ENCODE results near the gene SDS. TPM values are rescaled to one million over a fixed set of nuclear protein-coding genes. Genes with fewer than 3 reads are reported as not detected.

Gene SDS
- total RNA-seq, 1 donor from 2014 or later = not detected

DNA sequence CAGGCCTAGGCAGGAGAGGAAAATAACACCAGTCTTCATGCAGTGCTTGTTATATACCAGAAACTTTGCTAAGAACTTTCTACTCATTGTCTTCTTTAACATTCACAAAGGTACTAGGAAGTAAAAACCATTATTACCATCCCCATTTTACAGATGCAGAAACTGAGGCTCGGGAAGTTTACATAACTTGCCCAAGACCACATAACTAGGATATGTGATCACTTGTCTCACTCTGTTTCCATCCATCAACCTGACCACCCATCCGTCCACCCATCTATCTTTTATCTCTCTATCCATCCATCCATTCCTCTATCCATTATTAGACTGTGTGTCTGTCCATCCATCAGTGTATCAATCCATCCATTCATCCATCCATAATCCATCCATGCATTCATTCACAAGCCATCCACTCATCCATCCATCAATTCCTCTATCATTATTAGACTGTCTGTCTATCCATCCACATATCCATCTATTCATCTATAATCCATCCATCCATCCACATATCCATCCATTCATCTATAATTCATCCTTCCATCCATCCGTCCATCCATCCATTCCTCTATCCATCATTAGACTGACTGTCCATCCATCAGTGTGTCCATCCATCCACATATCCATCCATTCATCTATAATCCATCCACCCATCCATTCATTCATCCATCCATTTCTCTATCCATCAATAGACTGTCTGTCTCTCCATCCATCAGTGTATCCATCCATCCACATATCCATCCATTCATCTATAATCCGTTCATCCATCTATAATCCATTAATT lies 35.0 kb upstream of the SDS start:
- Mint-ChIP-seq H3K27me3 (ENCODE audit: low read depth) (no peaks in the 10 kb centered on the region), H3K4me3 (ENCODE audit: low read depth) (no peak overlapping the region), H3K9me3 (no peaks in the 10 kb centered on the region), H3K27ac (no peak overlapping the region), H3K4me1 (ENCODE audit: low read depth) (no peaks in the 10 kb centered on the region), H3K36me3 (ENCODE audit: low read depth) (no peaks in the 10 kb centered on the region)
- intact Hi-C loops (cut with micrococcal nuclease) = no loop called here
- no peak for DNase-seq (ENCODE audit: low spot score)

DNA sequence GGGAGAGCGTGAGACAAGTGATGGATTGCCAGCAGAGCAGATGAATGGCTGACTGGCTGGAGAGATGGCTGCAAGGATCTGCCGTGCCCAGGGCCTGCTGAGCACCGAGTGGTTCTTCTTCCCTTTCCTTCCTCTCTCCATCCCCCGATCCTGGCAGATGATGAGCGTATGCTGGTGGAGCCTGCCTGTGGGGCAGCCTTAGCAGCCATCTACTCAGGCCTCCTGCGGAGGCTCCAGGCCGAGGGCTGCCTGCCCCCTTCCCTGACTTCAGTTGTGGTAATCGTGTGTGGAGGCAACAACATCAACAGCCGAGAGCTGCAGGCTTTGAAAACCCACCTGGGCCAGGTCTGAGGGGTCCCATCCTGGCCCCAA lies 34.0 kb upstream of the SDS start:
- H3K36me3 Mint-ChIP-seq (ENCODE audit: low read depth) = no peaks in the 10 kb centered on the region
- no peak overlapping the region for H3K4me3 Mint-ChIP-seq (ENCODE audit: low read depth)
- no peaks in the 10 kb centered on the region for H3K4me1 Mint-ChIP-seq (ENCODE audit: low read depth)
- no peak for DNase-seq (ENCODE audit: low spot score)
- H3K27me3 Mint-ChIP-seq (ENCODE audit: low read depth) = no peaks in the 10 kb centered on the region
- H3K9me3 Mint-ChIP-seq = no peaks in the 10 kb centered on the region
- intact Hi-C loops (cut with micrococcal nuclease) = no loop called here
- H3K27ac Mint-ChIP-seq = no peak overlapping the region

DNA sequence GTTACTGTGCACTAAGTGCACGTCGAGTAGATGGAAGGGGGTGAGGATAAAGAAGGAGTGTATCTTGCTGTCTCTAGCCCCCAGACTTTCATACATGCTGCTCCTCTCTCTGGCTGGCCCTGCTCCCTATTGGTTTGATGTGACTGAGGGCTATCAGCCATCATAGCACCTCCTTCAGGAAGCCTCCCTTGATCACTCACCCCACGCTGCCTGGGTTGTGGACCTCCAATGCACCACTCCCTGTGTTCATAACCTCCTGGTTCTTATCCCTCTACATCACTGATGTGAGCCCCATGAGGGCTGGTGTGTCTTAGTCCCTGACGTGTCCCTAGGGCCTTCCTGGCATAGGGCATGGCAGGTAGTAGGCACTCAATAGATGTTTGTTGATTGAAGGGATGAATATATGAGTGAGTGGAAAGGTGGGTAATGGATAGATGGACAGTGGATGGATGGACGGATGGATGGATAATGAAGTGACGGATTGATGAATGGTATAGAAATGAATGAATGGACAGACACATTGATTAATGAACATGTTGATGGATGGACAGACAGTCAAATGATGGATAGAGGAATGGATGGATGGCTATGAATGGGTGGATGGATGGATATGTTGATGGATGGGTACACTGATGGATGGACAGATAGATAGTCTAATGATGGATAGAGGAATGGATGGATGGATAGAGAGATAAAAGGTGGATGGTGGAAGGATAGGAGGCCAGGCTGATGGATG lies 33.5 kb upstream of the SDS start:
- intact Hi-C loops (cut with micrococcal nuclease) = no loop called here
- Mint-ChIP-seq H3K9me3 (no peaks in the 10 kb centered on the region), H3K4me1 (ENCODE audit: low read depth) (no peaks in the 10 kb centered on the region), H3K27ac (no peak overlapping the region), H3K27me3 (ENCODE audit: low read depth) (no peaks in the 10 kb centered on the region), H3K4me3 (ENCODE audit: low read depth) (no peak overlapping the region), H3K36me3 (ENCODE audit: low read depth) (no peaks in the 10 kb centered on the region)
- DNase-seq (ENCODE audit: low spot score) = no peak

DNA sequence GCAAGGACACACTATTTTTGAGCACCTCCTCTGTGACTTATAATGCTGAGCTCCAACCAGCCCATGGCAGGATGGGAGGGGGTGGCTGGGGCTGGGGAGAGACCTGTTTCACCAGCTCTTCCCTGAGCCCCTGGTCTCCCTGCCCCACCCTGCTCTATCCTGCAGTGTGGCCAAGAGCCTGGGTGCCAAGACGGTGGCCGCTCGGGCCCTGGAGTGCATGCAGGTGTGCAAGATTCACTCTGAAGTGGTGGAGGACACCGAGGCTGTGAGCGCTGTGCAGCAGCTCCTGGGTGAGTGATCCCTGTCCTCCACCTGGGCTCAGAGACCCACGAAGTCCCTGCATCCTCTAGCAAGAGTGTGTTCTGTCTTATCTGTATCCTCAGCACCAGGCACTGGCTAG lies 32.9 kb upstream of the SDS start:
- Mint-ChIP-seq H3K4me1 (ENCODE audit: low read depth) (no peaks in the 10 kb centered on the region), H3K9me3 (no peaks in the 10 kb centered on the region), H3K36me3 (ENCODE audit: low read depth) (no peaks in the 10 kb centered on the region), H3K4me3 (ENCODE audit: low read depth) (no peak overlapping the region), H3K27ac (no peak overlapping the region), H3K27me3 (ENCODE audit: low read depth) (no peaks in the 10 kb centered on the region)
- no peak for DNase-seq (ENCODE audit: low spot score)
- intact Hi-C loops (cut with micrococcal nuclease) = no loop called here

DNA sequence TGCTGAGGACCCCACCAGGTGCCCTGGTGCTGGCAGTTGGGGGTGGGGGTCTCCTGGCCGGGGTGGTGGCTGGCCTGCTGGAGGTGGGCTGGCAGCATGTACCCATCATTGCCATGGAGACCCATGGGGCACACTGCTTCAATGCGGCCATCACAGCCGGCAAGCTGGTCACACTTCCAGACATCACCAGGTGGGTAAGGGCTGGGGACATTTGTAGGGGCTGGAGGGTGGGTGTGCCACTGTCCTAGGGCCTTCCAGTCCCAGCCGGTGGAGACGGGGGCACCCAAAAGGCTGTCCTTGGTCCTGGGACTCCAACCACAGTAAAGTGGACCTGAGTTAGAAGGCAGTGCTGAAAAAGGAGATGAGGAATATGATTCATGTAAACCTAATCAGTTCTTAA lies 31.7 kb upstream of the SDS start:
- H3K9me3 Mint-ChIP-seq = no peaks in the 10 kb centered on the region
- no peaks in the 10 kb centered on the region for H3K36me3 Mint-ChIP-seq (ENCODE audit: low read depth)
- H3K4me3 Mint-ChIP-seq (ENCODE audit: low read depth) = no peak overlapping the region
- no peaks in the 10 kb centered on the region for H3K4me1 Mint-ChIP-seq (ENCODE audit: low read depth)
- no peaks in the 10 kb centered on the region for H3K27me3 Mint-ChIP-seq (ENCODE audit: low read depth)
- no peak overlapping the region for H3K27ac Mint-ChIP-seq
- intact Hi-C loops (cut with micrococcal nuclease) = no loop called here
- no peak for DNase-seq (ENCODE audit: low spot score)

DNA sequence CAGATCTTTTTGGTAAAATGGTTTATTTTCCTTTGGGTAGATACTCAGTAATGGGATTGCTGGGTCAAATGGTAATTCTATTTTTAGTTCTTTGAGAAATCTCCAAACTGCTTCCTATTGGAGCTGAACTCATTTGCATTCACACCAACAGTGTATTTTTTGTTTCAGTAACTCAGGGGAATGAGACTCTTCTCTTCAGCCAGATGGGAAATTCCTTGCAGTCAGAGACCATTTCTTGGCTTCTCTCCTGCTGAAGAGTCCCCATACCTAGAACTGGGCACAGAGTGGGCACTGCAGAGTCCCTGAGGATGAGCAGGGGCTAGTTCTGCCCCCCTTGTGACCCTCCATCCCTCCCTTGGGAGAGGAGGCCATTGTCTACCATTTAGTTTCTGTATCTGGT lies 29.3 kb upstream of the SDS start:
- intact Hi-C loops (cut with micrococcal nuclease) = no loop called here
- Mint-ChIP-seq H3K36me3 (ENCODE audit: low read depth) (no peaks in the 10 kb centered on the region), H3K27me3 (ENCODE audit: low read depth) (peaks cover 3% of the 10 kb centered on the region), H3K4me3 (ENCODE audit: low read depth) (no peak overlapping the region), H3K4me1 (ENCODE audit: low read depth) (no peaks in the 10 kb centered on the region), H3K27ac (no peak overlapping the region), H3K9me3 (no peaks in the 10 kb centered on the region)
- no peak for DNase-seq (ENCODE audit: low spot score)

DNA sequence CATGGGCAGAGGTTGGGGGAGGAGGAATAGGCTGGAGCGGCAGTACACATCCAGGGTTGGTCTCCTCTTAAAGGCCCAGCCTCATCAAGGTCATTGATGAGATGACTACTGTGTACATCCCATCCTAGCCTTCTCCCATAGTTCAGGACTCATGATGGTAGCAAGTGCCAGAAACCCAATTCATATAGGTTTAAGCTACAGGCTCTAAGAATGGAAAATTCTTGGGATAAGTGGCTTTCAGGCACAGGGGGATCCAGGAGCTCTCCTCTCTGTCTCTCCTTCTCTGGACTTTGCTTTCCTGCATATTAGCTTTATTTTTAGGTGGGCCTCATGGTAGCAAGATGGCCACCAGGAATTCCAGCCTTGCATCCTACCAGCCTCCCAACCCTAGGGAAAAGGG lies 24.8 kb upstream of the SDS start:
- no peaks in the 10 kb centered on the region for H3K9me3 Mint-ChIP-seq
- no peak for DNase-seq (ENCODE audit: low spot score)
- intact Hi-C loops (cut with micrococcal nuclease) = no loop called here
- peaks cover 5% of the 10 kb centered on the region for H3K27me3 Mint-ChIP-seq (ENCODE audit: low read depth)
- H3K4me3 Mint-ChIP-seq (ENCODE audit: low read depth) = no peak overlapping the region
- no peak overlapping the region for H3K27ac Mint-ChIP-seq
- no peaks in the 10 kb centered on the region for H3K4me1 Mint-ChIP-seq (ENCODE audit: low read depth)
- no peaks in the 10 kb centered on the region for H3K36me3 Mint-ChIP-seq (ENCODE audit: low read depth)

DNA sequence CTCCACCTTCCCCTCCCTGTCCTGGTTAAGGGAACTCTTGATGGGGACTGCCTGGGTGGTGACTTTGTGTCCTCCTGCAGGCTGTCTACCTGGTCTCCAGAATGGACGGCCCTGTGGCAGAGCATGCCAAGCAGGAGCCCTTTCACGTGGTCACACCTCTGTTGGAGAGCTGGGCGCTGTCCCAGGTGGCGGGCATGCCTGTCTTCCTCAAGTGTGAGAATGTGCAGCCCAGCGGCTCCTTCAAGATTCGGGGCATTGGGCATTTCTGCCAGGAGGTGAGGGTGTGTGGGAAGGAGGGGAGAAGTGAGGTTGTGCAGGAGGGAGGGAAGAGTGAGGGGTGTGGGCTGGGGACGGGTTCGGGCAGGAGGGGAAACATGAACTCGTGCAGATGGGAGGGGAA lies 24.2 kb upstream of the SDS start:
- no peak overlapping the region for H3K27ac Mint-ChIP-seq
- no peaks in the 10 kb centered on the region for H3K9me3 Mint-ChIP-seq
- H3K4me1 Mint-ChIP-seq (ENCODE audit: low read depth) = no peaks in the 10 kb centered on the region
- H3K36me3 Mint-ChIP-seq (ENCODE audit: low read depth) = no peaks in the 10 kb centered on the region
- peaks cover 5% of the 10 kb centered on the region for H3K27me3 Mint-ChIP-seq (ENCODE audit: low read depth)
- intact Hi-C loops (cut with micrococcal nuclease) = no loop called here
- H3K4me3 Mint-ChIP-seq (ENCODE audit: low read depth) = no peak overlapping the region
- no peak for DNase-seq (ENCODE audit: low spot score)

DNA sequence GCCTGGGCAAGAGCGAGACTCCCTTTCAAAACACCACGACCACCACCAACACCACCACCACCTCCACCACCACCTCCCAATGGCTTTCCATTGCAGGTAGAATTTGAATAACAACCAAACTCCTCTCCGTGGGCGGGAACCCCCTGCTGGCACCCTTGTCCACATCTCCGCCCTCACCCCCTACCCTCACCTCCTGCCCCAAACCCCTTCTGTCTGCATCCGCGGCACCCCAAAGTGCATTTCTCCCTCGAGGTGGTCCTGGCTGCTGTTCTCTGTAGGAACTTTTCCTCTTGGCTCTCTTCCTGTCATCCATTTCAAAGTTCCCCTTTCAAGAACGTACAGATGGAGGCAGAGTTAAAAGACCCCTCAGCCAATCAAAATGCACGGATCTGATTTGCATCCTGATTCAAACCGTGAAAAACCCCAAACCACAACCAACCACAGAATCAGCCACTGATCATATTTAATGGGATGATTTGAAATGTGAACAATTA lies 22.3 kb upstream of the SDS start:
- Mint-ChIP-seq H3K27me3 (ENCODE audit: low read depth) (peaks cover 5% of the 10 kb centered on the region), H3K27ac (no peak overlapping the region), H3K4me3 (ENCODE audit: low read depth) (no peak overlapping the region), H3K36me3 (ENCODE audit: low read depth) (no peaks in the 10 kb centered on the region), H3K4me1 (ENCODE audit: low read depth) (peaks cover 7% of the 10 kb centered on the region), H3K9me3 (no peaks in the 10 kb centered on the region)
- DNase-seq (ENCODE audit: low spot score) = no peak
- intact Hi-C loops (cut with micrococcal nuclease) = loop anchor here (1.0 to 2.0 kb wide), 2 partner anchors 114 to 229 kb away; no protein-coding TSS in a partner anchor

DNA sequence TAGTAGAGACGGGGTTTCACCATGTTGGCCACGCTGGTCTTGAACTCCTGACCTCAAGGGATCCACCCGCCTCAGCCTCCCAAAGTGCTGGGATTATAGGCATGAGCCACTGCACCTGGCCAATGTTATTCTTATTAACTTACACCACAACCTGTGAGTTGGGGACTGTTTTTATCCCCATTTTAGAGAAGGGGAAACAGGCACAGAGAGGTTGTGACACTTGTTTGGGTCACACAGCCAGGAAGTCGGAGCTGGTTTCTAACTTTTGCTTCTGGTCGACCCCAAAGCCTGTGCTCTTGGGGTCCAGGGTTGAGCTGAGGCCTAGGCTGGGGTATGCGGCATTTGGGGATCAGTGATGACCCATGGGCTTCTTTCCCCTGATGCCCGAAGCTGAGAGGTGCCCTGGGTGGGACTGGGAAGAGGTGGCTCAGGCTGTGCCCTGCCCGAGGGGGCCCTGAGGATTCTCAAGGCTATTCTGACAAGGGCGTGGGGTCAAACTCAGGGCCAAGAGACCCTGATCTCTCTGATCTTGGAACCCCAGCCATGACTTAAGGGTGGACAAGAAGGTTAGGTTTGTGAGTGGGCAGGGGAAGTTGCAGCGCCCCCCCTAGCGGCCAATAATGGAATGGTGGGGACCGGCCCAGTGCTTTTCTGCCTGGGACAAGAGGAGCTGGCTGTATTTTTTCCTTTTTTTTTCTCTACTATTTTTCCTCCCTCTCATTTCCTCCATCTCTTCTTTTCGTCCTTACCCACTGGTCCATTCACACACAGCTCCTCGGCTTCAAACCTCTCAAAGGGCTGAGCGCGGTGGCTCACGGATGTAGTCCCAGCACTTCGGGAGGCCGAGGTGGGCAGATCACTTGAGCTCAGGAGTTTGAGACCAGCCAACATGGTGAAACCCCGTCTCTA lies 21.5 kb upstream of the SDS start:
- Mint-ChIP-seq H3K27ac (no peak overlapping the region), H3K4me3 (ENCODE audit: low read depth) (no peak overlapping the region), H3K36me3 (ENCODE audit: low read depth) (no peaks in the 10 kb centered on the region), H3K9me3 (no peaks in the 10 kb centered on the region), H3K27me3 (ENCODE audit: low read depth) (peaks cover 5% of the 10 kb centered on the region), H3K4me1 (ENCODE audit: low read depth) (peaks cover 7% of the 10 kb centered on the region)
- intact Hi-C loops (cut with micrococcal nuclease) = loop anchor here (1.0 to 2.0 kb wide), 2 partner anchors 113 to 228 kb away; no protein-coding TSS in a partner anchor
- DNase-seq (ENCODE audit: low spot score) = peak; percentile 38

DNA sequence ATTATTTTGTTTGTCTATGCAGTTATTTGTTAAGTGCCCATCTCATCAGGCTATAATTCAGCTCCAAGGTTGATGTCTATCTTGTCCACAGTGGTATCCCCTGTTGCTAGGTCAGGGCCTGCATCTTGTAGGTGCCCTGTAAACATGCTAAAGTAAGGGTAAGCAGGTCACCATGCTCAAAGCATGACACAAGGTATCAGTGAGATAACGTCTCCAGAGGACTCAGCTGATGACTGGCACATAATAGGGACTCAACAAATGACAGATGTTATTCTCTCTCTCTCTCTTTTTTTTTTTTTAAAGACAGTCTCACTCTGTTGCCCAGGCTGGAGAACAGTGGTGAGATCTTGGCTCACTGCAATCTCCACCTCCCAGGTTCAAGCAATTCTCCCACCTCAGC lies 20.8 kb upstream of the SDS start:
- Mint-ChIP-seq H3K4me1 (ENCODE audit: low read depth) (peaks cover 7% of the 10 kb centered on the region), H3K9me3 (no peaks in the 10 kb centered on the region), H3K27me3 (ENCODE audit: low read depth) (peaks cover 2% of the 10 kb centered on the region), H3K4me3 (ENCODE audit: low read depth) (no peak overlapping the region), H3K36me3 (ENCODE audit: low read depth) (no peaks in the 10 kb centered on the region), H3K27ac (no peak overlapping the region)
- intact Hi-C loops (cut with micrococcal nuclease) = loop anchor here (2.0 kb wide), 1 partner anchor 228 kb away; no protein-coding TSS in a partner anchor
- DNase-seq (ENCODE audit: low spot score) = no peak

DNA sequence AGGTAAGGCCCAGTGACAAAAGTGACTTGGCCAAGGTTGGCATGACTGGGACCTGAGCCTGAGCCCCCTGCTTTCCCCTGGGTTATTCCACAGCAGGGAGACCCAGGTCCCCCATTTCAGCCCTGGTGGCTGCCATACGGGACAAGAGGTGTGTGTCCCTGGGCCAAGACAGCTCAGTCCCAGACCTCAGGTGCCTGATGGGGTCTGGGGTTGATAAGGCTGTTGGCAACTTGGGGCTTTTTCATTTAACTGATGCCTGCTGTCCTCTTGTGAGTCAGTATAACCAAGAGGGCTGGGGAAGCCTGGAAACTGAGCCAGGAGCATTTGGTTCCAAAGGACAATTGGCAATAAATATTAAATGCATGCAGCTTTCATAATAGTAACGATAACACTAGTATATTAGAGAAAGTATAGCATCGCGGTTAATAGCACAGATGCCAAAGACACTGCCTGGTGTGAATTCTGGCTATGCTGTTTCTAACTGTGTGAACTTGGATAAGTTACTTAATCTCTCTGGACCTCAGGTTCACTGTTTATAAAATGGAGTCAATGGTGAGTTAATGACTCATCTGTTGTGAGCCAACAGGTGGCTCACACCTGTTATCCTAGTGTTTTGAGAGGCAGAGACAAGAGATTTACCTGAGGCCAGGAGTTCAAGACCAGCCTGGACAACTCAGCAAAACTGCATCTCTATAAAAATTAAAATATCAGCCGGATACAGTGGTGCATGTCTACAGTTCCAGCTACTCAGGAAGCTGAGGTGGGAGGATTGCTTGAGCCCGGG lies 19.4 kb upstream of the SDS start:
- DNase-seq (ENCODE audit: low spot score) = no peak
- Mint-ChIP-seq H3K9me3 (no peaks in the 10 kb centered on the region), H3K27ac (no peak overlapping the region), H3K4me1 (ENCODE audit: low read depth) (peaks cover 7% of the 10 kb centered on the region), H3K36me3 (ENCODE audit: low read depth) (no peaks in the 10 kb centered on the region), H3K27me3 (ENCODE audit: low read depth) (peaks cover 3% of the 10 kb centered on the region), H3K4me3 (ENCODE audit: low read depth) (no peak overlapping the region)
- intact Hi-C loops (cut with micrococcal nuclease) = loop anchor here (2.0 kb wide), 1 partner anchor 64 kb away; the partner anchor contains the start of gene PLBD2

All from activated T-helper 2 cell treated with anti-CD3 and anti-CD28 coated beads, Interferon-gamma antibody, Interleukin-2, Interleukin-4, amounts not matched to agents 10 μg/mL and 5 μg/mL and 100 μg/mL, durations not matched to agents 14 hours and 24 hours and 36 hours (primary cell).